Common myeloid progenitor, CD34-positive (primary cell): ENCODE measurements around the gene MYO18A.

ENCODE experiments used
- CTCF ChIA-PET: fragments of 350-600 bp; sonication (Branson Sonifier 250); formaldehyde crosslinking; loops from one replicate; lab custom pipeline; 2021; ENCODE audit warnings: antibody characterized with exemption; lab: Charles Lee
- POLR2A ChIA-PET: fragments of 350-600 bp; sonication (Branson Sonifier 250); formaldehyde crosslinking; loops from one replicate; lab custom pipeline; 2021; ENCODE audit warnings: antibody characterized with exemption; lab: Charles Lee
- DNase-seq, 3 donors: peaks; one replicate each; pipeline versions ENCODE4 v3.0.0 to v3.0.0-alpha.2; 2013
- H3K27ac ChIP-seq, 2 experiments: 1 replicate in 1 of 2; 2 replicates in 1 of 2; pipeline ENCODE4 v1.7.0; 2013; ENCODE audit warnings: inconsistent platforms in 2 of 2, low read length in 2 of 2, mild to moderate bottlenecking in 2 of 2, low read depth in 1 of 2, moderate library complexity in 1 of 2; ENCODE audit not compliant: severe bottlenecking in 2 of 2, insufficient read depth in 1 of 2, poor library complexity in 1 of 2
- H3K27me3 ChIP-seq, 5 experiments: replicated peaks in 2 of 5; 1 replicate in 3 of 5; 2 replicates in 2 of 5; pipeline versions ENCODE4 v1.6.1 to v1.7.0; 2013; ENCODE audit warnings: low read length in 4 of 5, mild to moderate bottlenecking in 2 of 5, moderate library complexity in 2 of 5, inconsistent platforms in 1 of 5; ENCODE audit not compliant: insufficient read depth in 5 of 5, control insufficient read depth in 4 of 5
- H3K36me3 ChIP-seq, 4 experiments: 1 replicate in 2 of 4; 2 replicates in 2 of 4; pipeline versions ENCODE4 v1.6.1 to v1.7.0; 2013; ENCODE audit warnings: low read length in 3 of 4, control low read depth in 1 of 4, mild to moderate bottlenecking in 1 of 4; ENCODE audit not compliant: control insufficient read depth in 4 of 4, insufficient read depth in 4 of 4
- H3K4me1 ChIP-seq, 4 experiments: 1 replicate in 3 of 4; 2 replicates in 1 of 4; pipeline versions ENCODE4 v1.6.1 to v1.7.1; 2013; ENCODE audit warnings: low read length in 3 of 4, mild to moderate bottlenecking in 3 of 4, control low read depth in 1 of 4, inconsistent platforms in 1 of 4, moderate library complexity in 1 of 4; ENCODE audit not compliant: control insufficient read depth in 4 of 4, insufficient read depth in 4 of 4; ENCODE audit errors: control extremely low read depth in 1 of 4
- H3K4me3 ChIP-seq, 7 experiments: 1 replicate in 4 of 7; 2 replicates in 3 of 7; pipeline versions ENCODE4 v1.5.1 to v1.7.0; 2013; ENCODE audit warnings: mild to moderate bottlenecking in 7 of 7, low read length in 6 of 7, moderate library complexity in 6 of 7, inconsistent platforms in 2 of 7, low read depth in 2 of 7, control low read depth in 1 of 7; ENCODE audit not compliant: insufficient read depth in 4 of 7, control insufficient read depth in 1 of 7; ENCODE audit errors: extremely low read depth in 1 of 7
- H3K9me3 ChIP-seq, 5 experiments: 1 replicate in 4 of 5; 2 replicates in 1 of 5; pipeline versions ENCODE4 v1.6.1 to v1.7.1; 2013; ENCODE audit warnings: low read length in 4 of 5, mild to moderate bottlenecking in 2 of 5, inconsistent platforms in 1 of 5, low read depth in 1 of 5, moderate library complexity in 1 of 5; ENCODE audit not compliant: control insufficient read depth in 4 of 5, insufficient read depth in 2 of 5; ENCODE audit errors: control extremely low read depth in 1 of 5
- WGBS: methylation state at CpG from one replicate; pipeline ENCODE4 v1.1.5; 2013; ENCODE audit not compliant: insufficient coverage; 5-methylcytosine and 5-hydroxymethylcytosine counted together

MYO18A gene

DNA sequence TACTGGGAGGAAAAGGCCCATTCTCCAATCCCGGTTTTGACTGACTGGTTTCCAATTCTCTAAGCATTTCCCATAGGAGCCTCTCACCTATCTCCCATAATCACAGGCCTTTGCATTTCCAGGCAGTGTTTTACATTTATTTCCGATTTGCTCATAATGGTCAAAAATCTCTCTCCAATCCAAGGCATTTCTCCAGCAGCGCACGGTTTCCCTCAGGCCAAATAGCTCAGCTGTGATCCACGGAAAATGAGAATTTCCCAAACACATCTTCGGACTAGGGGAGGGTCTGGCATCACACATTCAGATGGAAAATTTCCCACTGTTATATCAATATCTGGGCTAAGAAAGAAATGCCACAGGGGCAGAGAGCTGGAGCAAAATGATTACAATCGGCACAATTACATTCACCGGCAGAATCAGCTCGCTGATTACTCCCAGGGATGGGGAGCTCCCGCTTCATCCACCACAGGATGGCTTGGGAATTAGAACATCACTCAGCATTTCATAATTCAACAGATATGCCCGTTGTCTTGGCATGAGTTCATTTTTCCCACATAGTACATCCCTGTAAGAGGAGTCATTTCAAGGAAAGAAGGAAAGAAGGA, 130.6 kb downstream of the MYO18A start:
- no peaks in the 10 kb centered on the region for H3K9me3 ChIP-seq
- no peaks in the 10 kb centered on the region for H3K4me1 ChIP-seq
- peaks cover 0 to 18% (median 0%) of the 10 kb centered on the region in 5 experiments for H3K27me3 ChIP-seq
- ChIA-PET CTCF (interaction anchor here (1.1 to 1.3 kb wide), 4 partner anchors 10 to 26 kb away, joined by 3 to 4 read pairs (median 3); no protein-coding TSS in a partner anchor), POLR2A (no interaction called here)
- H3K27ac ChIP-seq: no peak overlapping the region
- WGBS: 94% methylated on average over 6 of the region's 11 CpGs
- no peak for DNase-seq
- H3K36me3 ChIP-seq: no peaks in the 10 kb centered on the region
- no peak overlapping the region for H3K4me3 ChIP-seq

DNA sequence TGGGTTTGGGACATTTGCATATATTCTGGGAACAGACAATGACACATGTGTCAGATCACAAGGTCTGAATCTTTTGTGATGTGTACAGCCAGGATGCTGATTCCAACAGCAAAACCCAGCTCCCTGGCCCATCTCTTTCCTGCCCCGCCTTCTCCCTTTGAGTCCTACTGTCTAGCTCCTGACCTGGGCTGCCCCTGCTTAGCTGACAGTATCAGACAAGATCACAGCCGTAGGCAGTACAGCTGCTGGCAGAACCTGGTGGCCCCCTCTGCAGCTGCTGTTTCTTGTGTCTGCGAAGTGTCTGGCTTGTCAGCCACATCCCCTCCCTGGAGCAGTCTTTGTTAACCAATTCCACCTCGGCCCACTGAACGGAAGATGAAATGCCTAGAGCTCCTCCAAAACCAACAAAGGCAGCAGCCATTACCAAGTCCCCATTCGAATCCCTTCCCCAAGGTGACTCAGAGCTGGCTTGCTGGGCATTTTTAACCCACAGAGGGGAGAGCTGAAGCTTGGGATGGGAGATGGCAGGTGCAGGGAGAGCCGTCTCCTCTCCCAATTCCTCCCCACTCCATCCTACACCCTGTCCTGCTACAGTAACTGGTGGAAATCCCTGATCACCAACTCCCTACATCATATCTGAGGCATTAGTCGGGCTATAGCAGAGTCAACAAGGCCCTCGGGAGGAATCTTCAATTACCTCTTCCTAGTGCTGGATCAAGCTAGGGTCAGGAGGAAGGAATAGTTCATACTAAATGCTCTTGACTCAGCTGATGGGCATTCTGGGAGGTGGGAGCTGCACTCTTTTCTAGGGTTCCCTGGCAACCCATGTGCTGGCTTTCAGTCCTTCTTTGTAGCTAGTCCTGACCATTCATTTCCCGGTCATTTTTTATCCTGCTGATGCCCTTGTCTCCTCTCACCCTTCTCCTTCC, 131.5 kb downstream of the MYO18A start:
- ChIA-PET POLR2A (no interaction called here), CTCF (interaction anchor here (1.1 to 1.5 kb wide), 4 partner anchors 10 to 25 kb away, joined by 3 to 4 read pairs (median 4); no protein-coding TSS in a partner anchor)

DNA sequence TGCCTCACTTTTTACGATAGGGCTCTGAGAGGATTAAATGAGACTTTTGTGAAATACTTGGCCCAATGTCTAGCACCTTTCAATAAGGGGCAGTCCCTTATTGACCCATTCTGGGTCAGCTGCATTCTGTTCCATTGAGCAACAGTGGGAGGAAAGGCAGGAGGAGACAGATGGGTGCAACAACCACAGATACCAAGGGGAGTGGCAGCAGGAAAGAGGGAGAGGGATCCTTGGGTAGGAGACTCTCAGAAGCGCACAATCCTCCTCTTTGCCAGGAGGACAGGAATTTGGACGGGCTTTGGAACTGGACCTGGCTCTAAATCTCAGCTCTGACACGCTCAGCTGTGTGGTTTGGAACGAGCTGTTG, 133.7 kb downstream of the MYO18A start:
- Histone ChIP-seq H3K36me3 (no peaks in the 10 kb centered on the region), H3K9me3 (no peaks in the 10 kb centered on the region), H3K27ac (no peak overlapping the region), H3K4me1 (peaks cover 0 to 14% (median 12%) of the 10 kb centered on the region in 4 experiments), H3K4me3 (no peak overlapping the region), H3K27me3 (peaks cover 0 to 16% (median 0%) of the 10 kb centered on the region in 5 experiments)
- CTCF ChIA-PET: interaction anchor here (1.4 kb wide), 1 partner anchor 52 kb away, joined by 4 read pairs; no protein-coding TSS in a partner anchor
- DNase-seq: no peak
- POLR2A ChIA-PET: no interaction called here
- WGBS: 80% methylated on average over 2 of the region's 5 CpGs

More for the DNA sequence above, 131.5 kb downstream of the MYO18A start:
- Histone ChIP-seq H3K27ac (no peak overlapping the region), H3K27me3 (peaks cover 0 to 18% (median 0%) of the 10 kb centered on the region in 5 experiments), H3K9me3 (no peaks in the 10 kb centered on the region), H3K4me3 (no peak overlapping the region), H3K4me1 (no peaks in the 10 kb centered on the region), H3K36me3 (no peaks in the 10 kb centered on the region)
- 91% methylated on average over 9 of the region's 10 CpGs for WGBS
- DNase-seq: no peak

DNA sequence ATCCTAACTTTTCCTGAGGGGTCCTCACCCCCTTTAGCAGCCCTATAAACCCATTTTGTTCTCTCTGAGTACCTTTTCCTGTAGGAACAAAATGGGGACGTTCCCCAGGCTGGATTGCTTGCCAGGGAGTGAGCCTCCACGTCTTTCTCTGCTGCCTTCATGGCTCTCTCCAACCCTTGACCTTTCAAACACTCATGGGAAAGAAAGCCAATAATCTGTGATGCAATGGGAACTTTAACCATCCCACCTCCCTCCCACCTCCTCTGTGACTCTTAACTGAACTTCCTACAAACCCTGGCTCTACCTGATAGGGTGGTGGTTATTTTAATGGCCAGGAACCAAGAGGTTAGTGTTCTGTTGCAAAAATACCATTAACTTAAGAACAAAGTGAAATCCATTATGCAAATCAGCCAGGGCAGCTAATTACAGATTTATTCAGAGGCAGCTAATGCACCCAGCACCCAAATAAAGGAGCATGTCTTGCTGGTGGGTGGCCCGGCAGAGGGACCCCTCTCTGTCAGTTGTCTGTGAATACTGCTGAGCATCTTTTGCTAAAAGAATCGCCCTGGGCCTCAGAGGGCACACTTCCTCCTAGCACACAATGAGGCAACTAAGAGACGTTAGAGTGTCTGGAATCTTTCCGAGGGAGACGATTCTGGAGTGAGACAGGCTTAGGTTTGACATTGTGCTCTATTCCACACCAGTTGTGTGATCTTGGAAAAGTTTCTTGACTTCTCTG, 134.3 kb downstream of the MYO18A start:
- Histone ChIP-seq H3K9me3 (no peaks in the 10 kb centered on the region), H3K36me3 (no peaks in the 10 kb centered on the region), H3K27ac (no peak overlapping the region), H3K27me3 (peaks cover 0 to 14% (median 0%) of the 10 kb centered on the region in 5 experiments), H3K4me1 (peaks cover 0 to 14% (median 12%) of the 10 kb centered on the region in 4 experiments), H3K4me3 (no peak overlapping the region)
- POLR2A ChIA-PET: no interaction called here
- DNase-seq: no peak
- CTCF ChIA-PET: interaction anchor here (1.4 kb wide), 1 partner anchor 52 kb away, joined by 4 read pairs; no protein-coding TSS in a partner anchor
- 89% methylated on average over 6 of the region's 7 CpGs for WGBS

DNA sequence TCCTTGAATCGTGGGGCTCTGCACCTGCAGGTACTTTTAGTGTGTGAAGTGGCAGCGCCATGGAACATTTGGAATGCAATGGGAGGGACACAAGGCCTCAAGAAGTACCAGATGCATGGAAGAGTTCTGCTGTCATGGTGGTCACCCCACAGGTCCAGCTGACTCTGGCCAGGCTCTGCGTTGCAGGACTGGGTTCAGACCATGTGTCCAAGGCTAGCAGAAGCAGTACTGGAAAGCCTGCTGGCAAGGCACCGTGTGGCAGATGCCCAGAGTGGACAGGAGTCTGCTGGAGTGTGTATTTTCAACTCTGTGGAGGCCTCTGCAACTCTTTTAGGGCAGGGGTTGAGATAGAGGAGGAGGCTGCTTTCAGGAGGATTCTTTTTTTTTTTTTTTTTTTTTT, 135.2 kb downstream of the MYO18A start:
- Histone ChIP-seq H3K36me3 (no peaks in the 10 kb centered on the region), H3K27ac (no peak overlapping the region), H3K27me3 (peaks cover 0 to 13% (median 0%) of the 10 kb centered on the region in 5 experiments), H3K4me3 (no peak overlapping the region), H3K4me1 (peaks cover 0 to 14% (median 12%) of the 10 kb centered on the region in 4 experiments), H3K9me3 (no peaks in the 10 kb centered on the region)
- 100% methylated on average over 3 of the region's 4 CpGs for WGBS
- DNase-seq: no peak
- ChIA-PET CTCF (interaction anchor here (1.0 kb wide), 1 partner anchor 11 kb away, joined by 4 read pairs; no protein-coding TSS in a partner anchor), POLR2A (no interaction called here)

DNA sequence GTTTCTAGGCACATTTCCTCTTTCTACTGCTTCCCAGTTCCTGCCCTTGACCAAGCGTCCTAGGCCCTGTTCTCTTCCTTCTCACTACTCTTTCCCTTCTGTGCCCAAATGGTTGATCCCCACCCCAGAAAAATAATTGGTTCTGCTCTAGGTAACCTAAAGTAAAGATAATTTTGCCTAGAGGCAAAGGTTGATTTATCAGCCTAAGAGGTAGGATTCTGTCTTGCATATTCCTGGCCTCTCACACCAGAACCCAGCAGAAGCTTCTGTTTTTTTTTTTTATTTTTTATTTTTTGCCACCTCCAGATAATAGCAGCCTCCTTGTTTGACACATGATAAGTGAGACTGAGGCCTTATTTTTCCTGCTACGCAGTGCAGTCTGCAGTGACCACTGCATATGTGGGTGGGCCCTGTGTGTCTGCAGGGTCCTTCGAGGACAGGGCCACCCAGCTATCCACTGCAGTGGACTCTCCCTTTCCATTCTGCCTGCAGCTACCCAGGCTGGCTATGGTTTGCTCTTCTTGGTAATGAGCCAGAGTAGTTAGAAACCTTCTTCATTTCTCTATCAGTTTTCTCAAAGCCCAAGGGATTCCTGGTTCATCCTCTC, 136.6 kb downstream of the MYO18A start:
- H3K4me1 ChIP-seq: peaks cover 0 to 14% (median 12%) of the 10 kb centered on the region in 4 experiments
- ChIA-PET CTCF (interaction anchor here (1.0 to 1.3 kb wide), 3 partner anchors 13 to 71 kb away, joined by 3 to 4 read pairs (median 3); no protein-coding TSS in a partner anchor), POLR2A (interaction anchor here (0.6 kb wide), 1 partner anchor 52 kb away, joined by 4 read pairs; no protein-coding TSS in a partner anchor)
- DNase-seq: no peak
- H3K27me3 ChIP-seq: peaks cover 0 to 8% (median 2%) of the 10 kb centered on the region in 5 experiments
- WGBS: 100% methylated on average over 1 of the region's 3 CpGs
- H3K36me3 ChIP-seq: no peaks in the 10 kb centered on the region
- H3K27ac ChIP-seq: no peak overlapping the region
- no peaks in the 10 kb centered on the region for H3K9me3 ChIP-seq
- no peak overlapping the region for H3K4me3 ChIP-seq
